HG03095 (cell line): ENCODE results near the gene FGD5.
A peak's percentile ranks its signal among the peaks of the same experiment; 100 is the strongest.
"Not testable (repeated sequence)": the region's sequence is repeated elsewhere in the genome, so short reads cannot be mapped to it uniquely, and the experiment has no call there.

Experiments
- ATAC-seq: cut with Tn5 transposase; IDR thresholded peaks from one replicate; pipeline ENCODE4 v1.9.1; 2021; ENCODE audit warnings: moderate library complexity; ENCODE audit not compliant: unreplicated experiment

FGD5 gene

DNA sequence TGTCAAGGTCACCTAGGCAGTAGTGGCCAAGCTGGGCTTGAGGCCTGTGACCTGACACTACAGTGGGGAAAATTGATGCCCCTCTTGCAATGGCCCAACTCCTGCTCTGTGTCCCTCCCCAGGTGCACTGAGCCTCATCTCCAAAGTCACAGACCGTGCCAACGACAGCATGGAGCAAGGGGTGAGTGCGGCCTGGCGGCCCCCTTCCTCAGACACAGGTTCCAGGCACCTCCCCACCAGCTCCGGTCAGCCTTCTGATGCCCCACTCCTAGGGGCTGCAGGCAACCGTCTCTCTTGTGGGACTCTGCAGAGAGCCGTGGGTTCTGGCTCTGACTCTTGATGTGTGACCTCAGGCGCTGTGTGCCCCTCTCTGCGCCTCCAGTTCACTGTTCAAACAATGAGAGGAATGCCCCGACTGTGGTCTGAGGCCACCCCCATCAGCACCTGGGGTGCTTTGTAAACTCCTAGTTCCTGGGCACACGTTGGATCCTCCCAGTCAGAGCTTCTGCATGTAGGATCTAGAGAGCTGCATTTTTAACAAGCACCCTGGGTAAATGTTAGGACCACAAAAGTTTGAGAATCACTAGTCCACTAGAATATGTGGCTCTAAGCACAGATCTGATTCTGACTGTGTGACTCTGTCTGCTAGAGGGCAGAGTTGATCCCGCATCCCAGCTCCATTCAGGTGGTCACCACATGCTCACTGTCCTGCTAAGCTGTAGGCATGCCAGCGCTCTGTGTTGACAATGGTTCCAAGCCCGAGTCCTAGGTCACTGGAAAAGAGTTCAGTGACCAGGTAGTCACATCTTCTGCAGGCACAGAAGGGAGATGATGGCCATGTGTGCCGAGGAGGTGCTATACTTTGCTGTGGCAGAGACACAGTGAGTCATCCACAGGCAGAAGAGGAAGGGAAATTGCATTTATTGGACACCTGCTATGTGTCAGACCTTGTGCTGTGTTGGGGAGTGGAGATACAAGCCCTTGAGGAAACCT lies 82.4 kb downstream of the FGD5 start:
- no peak for ATAC-seq

DNA sequence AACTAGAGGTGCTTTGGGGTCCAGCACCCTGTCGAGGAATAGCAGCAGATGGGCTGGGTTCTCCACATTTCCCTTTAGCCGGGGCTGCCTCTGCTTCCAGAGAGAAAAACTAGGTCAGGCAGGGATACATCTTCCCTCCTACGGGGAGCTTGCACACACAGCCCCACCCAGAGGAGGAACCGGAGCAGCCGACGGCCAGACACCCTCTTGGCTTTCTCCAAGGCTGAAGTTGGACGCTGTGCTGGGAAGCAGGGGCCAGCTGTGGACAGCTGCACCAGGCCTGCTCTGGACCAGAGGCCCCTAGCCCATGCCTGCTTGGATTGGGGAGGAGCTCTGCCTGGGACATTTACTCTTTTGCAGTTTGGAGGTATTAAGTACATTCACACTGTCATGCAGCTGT lies 84.0 kb downstream of the FGD5 start:
- no peak for ATAC-seq

DNA sequence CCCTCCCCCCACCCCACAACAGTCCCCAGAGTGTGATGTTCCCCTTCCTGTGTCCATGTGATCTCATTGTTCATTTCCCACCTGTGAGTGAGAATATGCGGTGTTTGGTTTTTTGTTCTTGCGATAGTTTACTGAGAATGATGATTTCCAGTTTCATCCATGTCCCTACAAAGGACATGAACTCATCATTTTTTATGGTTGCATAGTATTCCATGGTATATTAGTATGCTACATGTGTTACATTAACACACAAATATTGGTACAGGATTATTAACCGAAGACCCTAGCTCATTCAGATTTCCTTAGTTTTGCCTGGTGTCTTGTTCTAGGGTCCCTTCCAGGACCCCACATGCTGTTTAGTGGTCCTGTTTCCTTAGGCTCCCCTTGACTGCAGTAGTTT lies 84.7 kb downstream of the FGD5 start:
- ATAC-seq: not testable (repeated sequence)

DNA sequence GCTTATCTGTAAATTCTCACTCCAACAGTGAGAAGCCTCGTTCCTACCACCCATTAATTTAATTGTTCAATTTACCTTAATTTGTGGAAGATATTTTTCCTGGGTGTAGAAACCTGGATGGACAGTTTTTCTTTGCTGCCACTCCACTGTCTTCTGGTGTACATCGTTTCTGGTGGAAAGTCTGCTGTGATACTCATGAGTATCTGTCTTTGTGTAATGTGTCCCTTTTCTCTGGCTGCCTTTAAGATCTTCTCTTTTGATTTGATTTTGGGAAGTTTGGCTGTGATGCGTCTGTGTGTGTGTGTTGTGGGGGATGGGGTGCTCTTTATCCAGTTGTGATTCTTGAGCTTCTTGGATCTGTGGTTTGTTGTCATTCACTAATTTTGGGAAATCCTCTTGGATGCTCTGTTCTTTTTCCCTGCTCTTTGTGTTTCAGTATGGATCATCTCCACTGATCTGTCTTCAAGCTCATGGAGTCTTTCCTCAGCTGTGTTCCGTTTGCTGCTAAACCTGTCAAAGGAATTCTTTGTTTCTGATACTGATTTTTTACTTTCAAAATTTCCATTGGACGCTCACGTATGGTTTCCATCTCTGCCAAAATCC lies 86.4 kb downstream of the FGD5 start:
- ATAC-seq: no peak

DNA sequence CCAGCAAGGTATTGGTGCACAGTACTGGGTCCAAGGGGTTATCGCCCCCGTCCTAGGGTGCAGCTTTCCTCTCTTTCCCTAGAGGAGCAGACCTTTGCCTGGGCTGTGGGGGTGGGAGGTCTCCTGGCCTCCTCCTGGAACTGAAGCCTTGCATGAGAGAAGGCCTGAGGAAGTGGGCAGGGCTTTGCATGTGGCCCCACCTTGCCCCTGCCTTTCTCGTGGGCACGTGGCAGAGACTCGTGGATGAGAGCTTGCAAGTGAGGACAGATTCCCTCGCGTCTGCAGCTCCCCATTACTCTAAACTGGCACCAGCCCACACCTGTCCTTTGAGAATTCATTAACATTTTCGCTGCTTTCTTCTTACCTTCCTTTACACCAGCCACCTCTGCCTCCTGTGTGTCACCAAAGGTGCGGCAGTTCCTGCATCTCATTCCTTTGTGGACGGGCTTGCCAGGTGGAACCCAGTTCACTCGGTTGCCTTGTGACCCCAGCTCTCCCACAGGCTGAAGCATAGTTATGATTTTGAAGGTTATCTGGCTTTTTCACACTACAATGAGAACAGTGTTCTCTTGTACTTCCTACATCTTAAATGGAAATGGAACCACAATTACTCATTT lies 87.7 kb downstream of the FGD5 start:
- ATAC-seq: no peak

DNA sequence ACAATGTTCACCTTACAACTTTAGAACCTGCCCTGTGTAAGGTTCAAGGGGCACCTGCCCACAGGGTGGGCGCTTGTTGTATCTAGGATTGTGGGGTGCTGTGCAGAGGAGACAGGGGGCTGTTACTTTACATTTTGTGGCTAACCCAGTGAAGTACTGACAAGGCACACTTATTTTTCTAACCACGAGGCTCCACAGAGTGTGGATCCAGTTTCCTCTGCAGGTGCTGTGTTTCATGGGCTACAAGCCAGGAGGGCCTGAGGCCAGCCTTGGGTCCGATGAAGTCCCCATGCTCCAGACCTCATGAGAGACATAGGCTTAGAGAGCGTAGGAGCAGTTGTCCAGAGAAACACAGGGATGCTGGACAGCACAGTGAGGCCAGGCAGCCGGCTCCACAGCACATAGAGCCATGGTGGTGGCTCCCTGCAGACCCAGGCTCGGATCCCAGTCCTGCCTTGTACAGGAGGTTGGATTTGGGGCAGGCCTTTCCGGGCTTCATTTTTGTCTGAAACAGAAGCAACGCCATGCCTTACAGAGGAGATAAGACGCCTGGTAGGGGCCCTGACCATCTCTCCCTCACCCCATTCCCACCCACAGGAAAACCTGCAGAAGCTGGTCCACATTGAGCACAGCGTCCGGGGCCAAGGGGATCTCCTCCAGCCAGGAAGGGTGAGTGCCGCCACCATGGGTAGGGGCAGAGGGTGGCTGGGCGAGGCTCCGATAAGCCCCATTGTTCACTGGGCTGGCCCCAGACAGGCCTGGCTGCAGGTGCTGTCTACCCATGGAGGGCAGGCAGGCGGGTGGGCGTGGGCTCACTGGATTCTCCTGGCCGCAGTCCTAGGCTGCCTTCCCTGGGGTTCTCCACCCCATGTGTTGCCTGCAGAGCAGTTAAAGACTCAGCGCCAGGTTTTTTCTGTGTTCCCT lies 88.5 kb downstream of the FGD5 start:
- ATAC-seq: no peak

DNA sequence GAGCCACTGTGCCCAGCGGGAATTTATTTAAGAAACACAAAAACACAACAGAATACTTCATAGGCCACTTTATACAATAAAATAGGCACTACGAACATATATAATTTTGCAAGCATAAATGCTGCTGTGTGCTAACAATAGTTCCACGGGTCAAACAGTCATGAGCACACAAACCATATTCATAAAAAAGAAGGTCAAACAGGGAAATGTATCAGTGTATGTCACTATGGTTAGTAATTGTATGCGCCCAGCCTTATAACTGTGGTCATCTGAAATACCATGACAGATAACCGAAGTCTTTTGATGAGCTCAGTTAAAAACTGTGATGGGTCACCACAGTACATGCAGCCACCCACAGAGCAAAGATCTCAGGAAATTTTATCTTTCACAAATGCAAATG lies 90.5 kb downstream of the FGD5 start:
- no peak for ATAC-seq

DNA sequence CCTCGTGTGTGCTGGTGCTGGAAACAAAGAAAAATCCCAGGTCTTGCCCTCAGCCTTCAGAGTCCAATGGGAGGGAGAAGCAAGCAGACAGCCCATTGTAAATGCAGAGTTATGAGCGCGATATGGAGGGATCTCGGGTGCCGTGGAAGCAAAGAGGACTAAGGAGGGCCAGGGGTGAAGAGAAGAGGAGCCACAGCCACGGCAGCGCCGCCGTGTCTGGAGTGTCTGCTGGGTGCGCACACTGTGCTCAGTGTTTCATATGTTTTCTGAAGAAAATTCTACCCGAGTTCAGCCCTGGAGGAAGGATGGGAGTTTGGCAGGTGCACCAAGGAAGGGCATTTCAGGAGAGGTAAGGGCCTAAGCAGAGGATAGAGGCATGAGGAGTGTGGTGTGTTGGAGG lies 92.9 kb downstream of the FGD5 start:
- no peak for ATAC-seq

DNA sequence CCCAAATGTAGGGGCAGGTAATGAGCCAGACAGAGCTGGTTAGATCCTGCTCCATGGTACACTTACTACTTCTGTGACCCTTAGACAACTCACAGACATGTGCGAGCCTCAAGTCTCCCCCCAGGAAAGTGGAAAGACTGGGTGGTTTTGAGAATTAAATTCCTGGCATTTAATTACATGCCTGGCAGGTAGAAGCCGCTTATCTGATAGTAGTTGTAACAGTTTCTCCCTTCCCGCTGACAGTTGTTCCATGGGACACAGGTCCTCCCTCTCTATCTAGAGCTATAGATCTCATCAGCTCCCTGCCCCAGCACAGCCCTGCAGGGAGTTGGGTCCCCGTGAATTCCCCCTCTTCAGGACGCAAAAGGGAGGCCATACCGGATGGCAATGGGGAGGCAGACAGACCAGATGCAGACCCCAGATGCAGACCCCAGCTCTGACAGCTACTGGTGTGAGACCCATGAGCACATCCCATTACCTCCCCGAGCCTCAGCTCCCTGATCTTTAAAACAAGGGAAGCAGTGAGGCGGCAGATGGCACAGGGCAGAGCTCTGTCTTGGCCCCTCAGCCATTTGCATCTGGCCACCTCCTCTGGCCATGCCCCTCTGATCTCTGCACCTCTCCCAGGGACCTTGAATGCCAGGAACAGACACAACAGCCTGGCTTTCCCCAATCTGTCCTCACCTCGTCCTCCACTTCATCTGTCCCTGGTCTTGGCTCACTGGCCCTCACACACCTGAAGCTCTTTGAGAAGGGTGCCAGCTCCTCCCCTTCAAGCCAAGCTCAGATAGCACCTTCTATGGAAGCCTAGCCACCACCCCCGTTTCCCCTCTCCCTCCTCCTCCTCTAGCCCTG lies 94.5 kb downstream of the FGD5 start:
- no peak for ATAC-seq

DNA sequence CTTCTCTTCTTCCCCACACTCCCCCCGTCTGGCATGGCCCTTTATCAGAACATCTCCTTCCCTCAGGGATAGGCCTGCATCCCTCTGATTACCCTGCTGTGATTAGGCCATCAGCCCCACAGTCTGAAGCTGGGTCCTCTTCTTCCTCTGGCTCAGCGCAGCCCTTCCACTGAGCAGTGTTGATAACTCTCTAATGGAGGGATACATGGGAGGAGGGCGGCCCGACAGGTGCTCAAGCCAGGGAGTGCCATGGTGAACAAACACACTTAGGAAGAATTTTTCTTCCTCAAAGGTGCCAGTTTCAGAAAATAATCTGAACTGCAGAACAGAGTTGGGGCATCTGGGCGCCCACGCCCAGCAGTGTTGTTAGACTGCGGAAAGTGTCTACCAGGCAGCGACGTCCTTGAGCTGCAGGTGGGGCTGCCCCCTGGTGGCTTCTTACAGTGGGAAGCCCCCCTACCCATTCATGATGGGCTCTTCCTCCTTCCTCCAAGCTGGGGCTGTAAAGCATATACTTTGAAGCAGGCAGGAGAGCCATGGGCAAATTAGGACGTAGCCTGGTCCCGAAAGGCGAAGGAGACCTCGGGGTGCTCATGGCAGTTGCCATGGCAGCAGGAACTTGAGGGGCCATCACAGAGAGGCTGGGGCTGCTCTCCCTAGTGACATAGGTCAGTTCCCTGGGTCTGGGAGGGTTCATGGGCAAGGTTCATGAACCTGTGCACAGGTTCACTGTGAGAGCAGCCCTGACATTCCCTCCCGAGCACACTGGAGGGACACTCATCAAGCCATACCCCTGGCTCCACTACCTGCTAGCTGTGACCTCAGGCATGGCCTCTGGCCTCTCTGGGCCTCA lies 95.4 kb downstream of the FGD5 start:
- no peak for ATAC-seq

DNA sequence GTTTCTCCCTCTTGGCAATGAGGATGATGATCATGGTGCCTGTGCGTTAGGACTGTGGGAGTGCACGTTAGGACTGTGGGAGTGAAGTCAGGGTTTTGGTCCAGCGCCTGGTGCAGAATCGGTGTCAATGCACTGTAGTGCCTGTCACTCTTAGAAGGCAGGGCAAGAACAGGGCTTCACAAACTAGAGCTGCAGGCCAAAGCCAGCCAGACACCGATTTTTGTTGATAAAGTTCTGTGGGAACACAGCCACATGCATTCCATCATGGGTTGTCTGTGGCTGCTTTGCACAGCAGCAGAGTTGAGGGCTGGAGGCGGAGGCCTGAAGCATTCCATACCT lies 96.0 kb downstream of the FGD5 start:
- ATAC-seq: no peak

DNA sequence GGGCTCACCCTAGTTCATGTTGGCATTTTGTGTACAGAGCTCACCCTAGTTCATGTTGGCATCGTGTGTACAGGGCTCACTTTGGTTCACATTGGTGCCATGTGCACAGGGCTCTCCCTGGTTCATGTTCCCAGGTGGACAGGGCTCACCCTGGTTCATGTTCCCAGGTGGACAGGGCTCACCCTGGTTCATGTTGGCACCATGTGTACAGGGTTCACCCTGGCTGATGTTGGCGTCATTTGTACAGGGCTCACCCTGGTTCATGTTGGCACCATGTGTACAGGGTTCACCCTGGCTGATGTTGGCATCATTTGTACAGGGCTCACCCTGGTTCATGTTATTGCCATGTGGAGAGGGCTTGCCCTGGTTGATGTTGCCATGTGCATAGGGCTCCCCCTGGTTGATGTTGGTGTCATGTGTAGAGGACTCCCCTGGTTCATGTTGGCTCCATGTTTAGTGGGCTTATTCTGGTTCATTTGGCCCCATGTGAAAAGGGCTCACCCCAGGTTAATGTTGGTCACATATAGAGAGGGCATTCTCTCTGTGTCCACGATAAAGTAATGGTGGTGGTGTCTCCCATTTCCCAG lies 97.0 kb downstream of the FGD5 start:
- no peak for ATAC-seq

DNA sequence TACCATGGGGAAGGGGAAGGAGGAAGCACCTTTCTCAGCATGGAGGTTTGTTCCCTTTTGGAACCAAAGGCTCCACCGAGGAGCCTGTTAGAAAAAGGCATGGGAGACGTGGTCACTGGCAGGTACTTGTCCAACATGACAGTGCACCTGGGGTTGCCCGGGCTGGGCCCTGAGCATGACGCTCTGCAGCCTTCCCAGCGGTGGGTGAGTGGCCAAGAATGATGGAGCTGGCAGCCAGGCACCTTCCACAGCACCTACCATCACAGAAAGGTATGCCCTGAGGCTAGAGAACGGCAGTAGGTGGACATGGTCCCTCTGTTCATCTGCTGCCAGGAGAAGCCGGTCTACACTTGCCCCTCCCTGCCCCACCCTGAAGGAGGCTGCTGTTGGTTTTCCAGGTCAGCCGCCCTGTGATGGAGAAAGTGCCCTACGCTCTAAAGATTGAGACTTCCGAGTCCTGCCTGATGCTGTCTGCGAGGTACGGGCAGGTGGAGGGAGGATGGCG lies 99.6 kb downstream of the FGD5 start:
- no peak for ATAC-seq

DNA sequence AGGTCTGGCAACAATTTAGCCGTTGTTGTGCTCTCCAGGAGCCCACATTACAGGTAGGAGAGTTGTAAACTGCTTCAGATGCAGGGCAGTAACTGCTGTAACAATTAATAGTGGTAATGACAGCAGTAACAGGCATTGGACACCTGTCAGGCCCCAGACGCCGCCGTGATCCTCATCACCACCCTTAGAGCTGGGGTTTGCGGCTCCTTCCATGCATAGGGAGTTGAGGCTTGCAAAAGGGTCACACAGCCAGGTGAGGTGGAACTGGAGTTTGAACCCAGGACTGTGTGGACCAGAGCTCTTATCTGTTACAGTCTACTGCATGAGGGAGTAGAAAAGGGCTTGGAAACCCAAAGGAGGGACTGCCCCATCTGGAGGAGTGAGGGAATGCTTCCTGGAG lies 101.8 kb downstream of the FGD5 start:
- ATAC-seq: no peak

DNA sequence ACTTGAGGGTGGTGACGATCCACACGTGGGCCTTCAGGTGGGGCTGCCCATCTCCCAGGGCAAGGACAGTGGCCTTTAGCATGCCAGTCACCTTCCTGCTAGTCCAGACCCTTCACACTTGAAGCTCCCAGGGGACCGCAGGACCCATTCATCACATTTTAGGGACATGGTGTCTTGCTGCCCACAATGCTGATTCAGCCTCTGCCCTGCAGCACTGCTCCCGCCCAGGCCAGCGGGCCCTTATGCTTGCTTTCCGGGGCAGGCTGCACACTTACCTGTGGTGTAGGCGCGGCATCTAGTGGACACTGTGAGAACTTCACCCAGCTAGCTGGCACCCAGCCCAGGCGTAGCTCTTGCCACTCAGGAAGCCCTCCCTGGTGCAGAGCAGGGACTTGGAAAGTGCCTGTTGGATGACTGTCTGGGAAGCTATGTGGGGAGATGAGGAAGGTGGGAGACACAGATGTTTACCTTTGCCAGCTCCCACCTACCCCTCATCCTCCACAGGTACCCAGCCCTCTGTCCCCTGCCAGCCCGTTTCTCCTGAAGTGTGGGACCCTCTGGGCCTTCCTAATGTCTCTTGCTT lies 102.4 kb downstream of the FGD5 start:
- peak; percentile 69 for ATAC-seq

DNA sequence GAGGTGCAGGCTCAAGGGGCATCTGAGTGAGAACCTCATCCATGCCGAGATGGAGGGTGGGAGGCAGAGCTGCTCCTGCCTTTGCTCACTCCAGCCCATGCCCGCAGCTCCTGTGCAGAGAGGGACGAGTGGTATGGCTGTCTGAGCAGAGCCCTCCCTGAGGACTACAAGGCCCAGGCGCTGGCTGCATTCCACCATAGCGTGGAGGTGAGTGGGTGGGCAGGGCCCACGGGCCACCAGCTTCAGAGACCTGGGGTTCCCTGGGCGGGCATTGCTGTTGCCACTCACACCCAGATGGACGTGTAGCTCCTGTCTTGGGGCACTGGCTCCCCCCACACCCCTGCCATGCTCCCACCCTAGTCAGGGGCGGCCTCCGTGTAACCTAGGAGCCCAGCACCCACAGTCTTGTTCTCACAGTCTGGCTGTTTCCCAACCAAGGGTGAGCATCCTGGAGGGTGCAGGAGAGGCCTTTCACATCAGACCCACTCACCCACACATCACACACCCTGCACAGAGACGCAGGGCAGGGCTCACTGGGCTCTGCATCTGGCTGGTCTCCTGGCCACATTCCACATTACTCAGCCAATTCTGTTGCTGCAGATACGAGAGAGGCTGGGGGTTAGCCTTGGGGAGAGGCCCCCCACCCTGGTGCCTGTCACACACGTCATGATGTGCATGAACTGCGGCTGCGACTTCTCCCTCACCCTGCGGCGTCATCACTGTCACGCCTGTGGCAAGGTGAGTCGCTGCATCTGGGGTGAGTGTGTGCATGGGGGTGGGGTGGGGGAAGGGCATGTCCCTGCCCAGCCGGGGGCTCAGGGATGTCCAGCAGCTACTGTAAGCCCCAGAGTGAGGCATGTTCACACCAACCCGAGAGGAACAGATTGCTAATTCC lies 103.3 kb downstream of the FGD5 start:
- no peak for ATAC-seq

DNA sequence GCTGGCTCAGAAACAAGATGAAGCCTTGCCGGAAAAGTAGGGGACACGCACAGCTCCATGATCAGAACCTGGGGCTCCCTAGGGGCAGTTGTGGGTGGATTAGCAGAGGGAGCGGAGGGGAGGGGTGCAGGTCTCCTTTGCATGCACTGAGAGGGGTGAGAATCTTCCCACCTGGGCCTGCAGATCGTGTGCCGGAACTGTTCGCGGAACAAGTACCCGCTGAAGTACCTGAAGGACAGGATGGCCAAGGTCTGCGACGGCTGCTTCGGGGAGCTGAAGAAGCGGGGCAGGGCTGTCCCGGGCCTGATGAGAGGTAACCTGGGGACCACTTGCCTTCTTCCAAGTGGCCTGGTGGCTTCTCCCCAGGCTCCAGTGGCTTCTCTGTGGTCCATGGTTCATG lies 104.1 kb downstream of the FGD5 start:
- no peak for ATAC-seq
